Endothelial cell of umbilical vein (primary cell): Measurements from ENCODE around the gene MAGI1. TPM values are rescaled to one million over a fixed set of nuclear protein-coding genes. Genes with fewer than 3 reads are reported as not detected.

Experiments used
- BruUV-seq: library from RNA; stranded (reverse); fragments of 400-500 nt; replicated peaks from 2 replicates; lab custom pipeline; 2021; lab: Mats Ljungman, UMichigan
- CTCF ChIA-PET: fragments of 300-600, 350-600 bp; sonication (Branson Sonifier 250); formaldehyde crosslinking; loops from one replicate; lab custom pipeline; 2021; ENCODE audit warnings: antibody characterized with exemption, inconsistent platforms; lab: Charles Lee
- POLR2A ChIA-PET: fragments of 300-600, 350-600 bp; sonication (Branson Sonifier 250); formaldehyde crosslinking; loops from one replicate; lab custom pipeline; 2021; ENCODE audit warnings: antibody characterized with exemption, inconsistent platforms; lab: Charles Lee
- DNase-seq: peaks from one replicate; pipeline ENCODE4 v3.0.0-alpha.2; 2011; ENCODE audit warnings: low read depth, low spot score
- FAIRE-seq: peaks from 2 replicates; lab custom pipeline; 2011; peaks lifted over from hg19 to GRCh38; lab: Jason Lieb, UNC
- H2AFZ ChIP-seq: 2 replicates; pipeline ENCODE4 v1.6.0; 2012; ENCODE audit warnings: low read depth, low read length, control low read depth, inconsistent platforms
- H3K27ac ChIP-seq: 2 replicates; pipeline ENCODE4 v1.5.1; 2011; ENCODE audit warnings: low read depth, mild to moderate bottlenecking, control low read depth, low read length, moderate library complexity; ENCODE audit not compliant: insufficient read depth
- H3K27me3 ChIP-seq, 2 experiments: 2 replicates each; pipeline versions ENCODE4 v1.6.0 to v1.6.1; 2011; ENCODE audit warnings: low read length in 2 of 2, mixed read lengths in 1 of 2; ENCODE audit not compliant: control insufficient read depth in 2 of 2, insufficient read depth in 2 of 2
- H3K36me3 ChIP-seq, 2 experiments: 2 replicates in 1 of 2; 3 replicates in 1 of 2; pipeline ENCODE4 v1.5.1; 2011; ENCODE audit warnings: low read length in 2 of 2, mild to moderate bottlenecking in 1 of 2, moderate library complexity in 1 of 2; ENCODE audit not compliant: control insufficient read depth in 2 of 2, insufficient read depth in 2 of 2; ENCODE audit errors: extremely low read depth in 1 of 2
- H3K4me1 ChIP-seq: 3 replicates; pipeline ENCODE4 v1.5.1; 2011; ENCODE audit warnings: mild to moderate bottlenecking, low read length; ENCODE audit not compliant: control insufficient read depth, insufficient read depth; ENCODE audit errors: extremely low read depth
- H3K4me2 ChIP-seq: 2 replicates; pipeline ENCODE4 v1.6.1; 2011; ENCODE audit warnings: low read length, control low read depth, mixed read lengths; ENCODE audit not compliant: insufficient read depth
- H3K4me3 ChIP-seq, 3 experiments: fragments of 200-600 bp in 1 of 3; sonication (generic), shearing (Covaris generic) in 1 of 3; replicated peaks in 1 of 3; 2 replicates each; pipeline ENCODE4 v1.5.1; 2011 to 2016; ENCODE audit warnings: control low read depth in 3 of 3, low read length in 3 of 3, mild to moderate bottlenecking in 2 of 3, inconsistent platforms in 1 of 3, low read depth in 1 of 3, moderate library complexity in 1 of 3; ENCODE audit not compliant: insufficient read depth in 1 of 3
- H3K79me2 ChIP-seq: 2 replicates; pipeline ENCODE4 v1.6.0; 2012; ENCODE audit warnings: low read length, inconsistent platforms; ENCODE audit not compliant: control insufficient read depth, insufficient read depth
- H3K9ac ChIP-seq: replicated peaks from 2 replicates; pipeline ENCODE3; 2011; ENCODE audit warnings: low read length, control low read depth; ENCODE audit not compliant: insufficient read depth; ENCODE audit errors: extremely low read depth
- H3K9me1 ChIP-seq: replicated peaks from 3 replicates; pipeline ENCODE4 v1.6.0; 2011; ENCODE audit warnings: mild to moderate bottlenecking, low read length; ENCODE audit not compliant: control insufficient read depth, insufficient read depth; ENCODE audit errors: extremely low read depth
- H3K9me3 ChIP-seq: replicated peaks from 2 replicates; pipeline ENCODE4 v1.5.1; 2012; ENCODE audit warnings: low read length, inconsistent platforms; ENCODE audit not compliant: control insufficient read depth, insufficient read depth
- H4K20me1 ChIP-seq: replicated peaks from 2 replicates; pipeline ENCODE3; 2011; ENCODE audit warnings: mild to moderate bottlenecking, low read length; ENCODE audit not compliant: control insufficient read depth, insufficient read depth; ENCODE audit errors: extremely low read depth
- EZH2 ChIP-seq: IDR thresholded peaks from 2 replicates; pipeline ENCODE4 v1.6.1; 2012; ENCODE audit warnings: borderline replicate concordance, low read depth, mild to moderate bottlenecking, moderate library complexity, low read length, inconsistent platforms; ENCODE audit not compliant: severe bottlenecking
- FOS ChIP-seq: IDR thresholded peaks from 2 replicates; pipeline ENCODE4 v1.6.1; 2011; ENCODE audit warnings: mild to moderate bottlenecking, low read length, moderate library complexity, borderline replicate concordance; ENCODE audit not compliant: insufficient read depth
- GATA2 ChIP-seq: IDR thresholded peaks from 2 replicates; pipeline ENCODE4 v1.7.0; 2011; ENCODE audit warnings: low read depth, mild to moderate bottlenecking, moderate library complexity, mixed read lengths, low read length; ENCODE audit not compliant: insufficient read length, insufficient read depth
- JUN ChIP-seq: IDR thresholded peaks from 2 replicates; pipeline ENCODE4 v1.6.1; 2011; ENCODE audit warnings: borderline replicate concordance, low read depth; ENCODE audit not compliant: insufficient read length, insufficient read depth
- MYC ChIP-seq: IDR thresholded peaks from one replicate; pipeline ENCODE4 v1.6.1; 2011; ENCODE audit warnings: mild to moderate bottlenecking, low read depth, low read length
- POLR2A ChIP-seq: IDR thresholded peaks from 2 replicates; pipeline ENCODE4 v1.6.1; 2012; ENCODE audit warnings: low read depth, mild to moderate bottlenecking, control low read depth, low read length
- POLR2AphosphoS5 ChIP-seq: IDR thresholded peaks from 2 replicates; pipeline ENCODE4 v1.6.1; 2012; ENCODE audit warnings: low read depth, mild to moderate bottlenecking, control low read depth, low read length, moderate library complexity; ENCODE audit not compliant: insufficient read depth
- dilution Hi-C: fragments of 300-500 bp; cut with MboI; formaldehyde crosslinking; loops from one replicate; pipeline ENCODE4 v1.15.0; 2019; ENCODE audit warnings: low sequenced_read_pairs; ENCODE audit not compliant: extremely low pct_ligation_motif_present
- intact Hi-C: fragments of 100-400 bp; cut with micrococcal nuclease; formaldehyde crosslinking; loops from one replicate; pipeline ENCODE4 v1.10.0; 2022
- polyA plus RNA-seq, 4 experiments: library from polyadenylated mRNA; depleted of rRNA in 3 of 4; stranded (reverse) in 3 of 4; unstranded in 1 of 4; fragments of >200 nt; gene quantifications; 2 replicates each; pipeline versions ENCODE4 v1.2.1 to v1.2.3, GENCODE V29; 2011 to 2012; ENCODE audit warnings: missing spikeins in 1 of 4
- total RNA-seq: library from RNA; stranded (reverse); gene quantifications from 2 replicates; pipeline ENCODE4 v1.2.3, GENCODE V29; 2021
- TF ChIP-seq, protein P1 (sequence below), 2 donors: IDR thresholded peaks; 1 replicate in 1 of 2; 2 replicates in 1 of 2; pipeline ENCODE4 v1.5.1; 2011; ENCODE audit warnings: low read length in 2 of 2, mild to moderate bottlenecking in 2 of 2, moderate library complexity in 2 of 2, control low read depth in 1 of 2, inconsistent platforms in 1 of 2, low read depth in 1 of 2; ENCODE audit not compliant: insufficient read depth in 1 of 2; ENCODE audit errors: extremely low read depth in 1 of 2
- TF ChIP-seq, protein P2 (sequence below): IDR thresholded peaks from 2 replicates; pipeline ENCODE4 v1.6.1; 2011; ENCODE audit not compliant: insufficient read depth, insufficient read length

MAGI1 gene
- total and polyA plus RNA-seq, 2 donors (not counting 3 experiments of a cell fraction or from before 2014, with no cell fraction given) = 10.1 to 47.9 TPM

DNA sequence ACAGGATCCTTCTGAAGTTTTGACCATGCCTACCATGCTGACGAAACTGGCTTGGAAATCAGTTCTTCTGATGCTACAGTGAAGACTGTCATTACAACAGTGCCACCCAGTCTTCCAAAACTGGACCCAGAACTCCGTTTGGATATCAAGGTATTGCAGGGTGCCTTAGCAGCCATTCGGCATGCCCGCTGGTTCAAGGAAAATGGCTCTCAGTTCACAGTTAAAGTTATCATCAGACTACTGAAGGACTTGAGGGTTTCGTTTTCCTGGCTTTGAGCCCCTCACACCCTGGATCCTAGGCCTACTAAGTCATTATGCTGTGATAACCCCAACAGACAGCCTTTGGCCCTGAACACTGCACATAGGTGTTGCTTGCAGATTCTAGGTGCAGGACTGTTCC lies 351.0 kb downstream of the MAGI1 start:
- no peak for FAIRE-seq
- intact Hi-C loops (no loop called here), dilution Hi-C loops (no loop called here)
- H3K27ac ChIP-seq = no peak overlapping the region
- H3K9me3 ChIP-seq = no peaks in the 10 kb centered on the region
- DNase-seq = no peak
- no TSS peak for BruUV-seq
- H3K9me1 ChIP-seq = no peaks in the 10 kb centered on the region
- H3K4me2 ChIP-seq = no peak overlapping the region
- no peaks in the 10 kb centered on the region for H3K79me2 ChIP-seq
- TF ChIP-seq FOS = no peak
- TF ChIP-seq EZH2 = no peak
- TF ChIP-seq, protein P1, sequence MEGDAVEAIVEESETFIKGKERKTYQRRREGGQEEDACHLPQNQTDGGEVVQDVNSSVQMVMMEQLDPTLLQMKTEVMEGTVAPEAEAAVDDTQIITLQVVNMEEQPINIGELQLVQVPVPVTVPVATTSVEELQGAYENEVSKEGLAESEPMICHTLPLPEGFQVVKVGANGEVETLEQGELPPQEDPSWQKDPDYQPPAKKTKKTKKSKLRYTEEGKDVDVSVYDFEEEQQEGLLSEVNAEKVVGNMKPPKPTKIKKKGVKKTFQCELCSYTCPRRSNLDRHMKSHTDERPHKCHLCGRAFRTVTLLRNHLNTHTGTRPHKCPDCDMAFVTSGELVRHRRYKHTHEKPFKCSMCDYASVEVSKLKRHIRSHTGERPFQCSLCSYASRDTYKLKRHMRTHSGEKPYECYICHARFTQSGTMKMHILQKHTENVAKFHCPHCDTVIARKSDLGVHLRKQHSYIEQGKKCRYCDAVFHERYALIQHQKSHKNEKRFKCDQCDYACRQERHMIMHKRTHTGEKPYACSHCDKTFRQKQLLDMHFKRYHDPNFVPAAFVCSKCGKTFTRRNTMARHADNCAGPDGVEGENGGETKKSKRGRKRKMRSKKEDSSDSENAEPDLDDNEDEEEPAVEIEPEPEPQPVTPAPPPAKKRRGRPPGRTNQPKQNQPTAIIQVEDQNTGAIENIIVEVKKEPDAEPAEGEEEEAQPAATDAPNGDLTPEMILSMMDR (IDR thresholded peaks at IDR 0.05; ENCODE audit: extremely low read depth in 1 of 2, insufficient read depth in 1 of 2, low read depth in 1 of 2, low read length in 2 of 2) = no peak
- TF ChIP-seq POLR2AphosphoS5 = no peak
- TF ChIP-seq, protein P2, sequence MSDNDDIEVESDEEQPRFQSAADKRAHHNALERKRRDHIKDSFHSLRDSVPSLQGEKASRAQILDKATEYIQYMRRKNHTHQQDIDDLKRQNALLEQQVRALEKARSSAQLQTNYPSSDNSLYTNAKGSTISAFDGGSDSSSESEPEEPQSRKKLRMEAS = no peak
- TF ChIP-seq GATA2 = no peak
- TF ChIP-seq JUN = no peak
- no peak for TF ChIP-seq POLR2A
- TF ChIP-seq MYC = no peak
- no peaks in the 10 kb centered on the region for H3K4me1 ChIP-seq
- no peaks in the 10 kb centered on the region for H4K20me1 ChIP-seq
- H3K4me3 ChIP-seq = no peak overlapping the region
- ChIA-PET CTCF (interaction anchor here (1.2 kb wide), 1 partner anchor 14 kb away, joined by 5 read pairs; no protein-coding TSS in a partner anchor), POLR2A (no interaction called here)
- no peak overlapping the region for H2AFZ ChIP-seq
- no peak overlapping the region for H3K9ac ChIP-seq
- no peaks in the 10 kb centered on the region for H3K27me3 ChIP-seq
- H3K36me3 ChIP-seq = no peaks in the 10 kb centered on the region
